ENCODE results near the gene TRIM59.

GRCh38 chr3:160471892-160472291, 22.3 kb upstream of the TRIM59 start:
- TF ChIP-seq CTCF (IDR thresholded peaks at IDR 0.05) (no peak), EZH2 (IDR thresholded peaks at IDR 0.05) (no peak), EZH2phosphoT487 (IDR thresholded peaks at IDR 0.05) (no peak)
